Type B pancreatic cell (in vitro differentiated cells): ENCODE results near the gene TWIST2. TPM values are rescaled to one million over a fixed set of nuclear protein-coding genes. Genes with fewer than 3 reads are reported as not detected.

Experiments used
- DNase-seq: peaks from one replicate; pipeline ENCODE4 v3.0.0; 2021; ENCODE audit warnings: mixed read lengths; ENCODE audit not compliant: unreplicated experiment; ENCODE audit errors: extremely low spot score
- H3K27ac Mint-ChIP-seq: 2 replicates; pipeline ENCODE4 v1.8.0; 2021; ENCODE audit warnings: mild to moderate bottlenecking, mixed read lengths
- H3K27me3 Mint-ChIP-seq: 2 replicates; pipeline ENCODE4 v1.8.0; 2021; ENCODE audit warnings: mixed read lengths
- H3K36me3 Mint-ChIP-seq: 2 replicates; pipeline ENCODE4 v1.8.0; 2021; ENCODE audit warnings: mixed read lengths
- H3K4me1 Mint-ChIP-seq: one replicate; pipeline ENCODE4 v1.8.0; 2021; ENCODE audit warnings: mixed read lengths; ENCODE audit not compliant: unreplicated experiment
- H3K4me3 Mint-ChIP-seq: 2 replicates; pipeline ENCODE4 v1.8.0; 2021; ENCODE audit warnings: mild to moderate bottlenecking, mixed read lengths
- H3K9me3 Mint-ChIP-seq: 2 replicates; pipeline ENCODE4 v1.8.0; 2021; ENCODE audit warnings: mixed read lengths
- total RNA-seq: library from RNA; stranded (reverse); gene quantifications from 2 replicates; pipeline ENCODE4 v1.2.1, GENCODE V29; 2021; ENCODE audit warnings: low replicate concordance
- TF ChIP-seq, protein P1 (sequence below): fragments of 200-600 bp; sonication (generic); conservative IDR thresholded peaks from 2 replicates; pipeline ENCODE4 v1.5.0; 2021; ENCODE audit warnings: antibody characterized with exemption, mild to moderate bottlenecking

Gene TWIST2
- total RNA-seq, 1 donor from 2014 or later: 27.3 TPM

DNA sequence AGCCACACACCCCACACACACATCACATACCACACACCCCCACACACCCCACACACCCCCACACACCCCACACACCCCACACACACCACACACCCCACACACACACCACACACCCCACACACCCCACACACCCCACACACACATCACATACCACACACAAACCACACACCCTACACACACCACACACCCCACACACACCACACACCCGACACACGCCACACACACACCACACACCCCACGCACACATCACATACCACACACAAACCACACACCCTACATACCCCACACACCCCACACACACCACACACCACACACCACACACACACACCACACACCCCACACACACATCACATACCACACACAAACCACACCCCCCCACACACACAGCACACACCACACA is 22.4 kb downstream of the TWIST2 start:
- no peak overlapping the region for H3K27ac Mint-ChIP-seq
- DNase-seq: no peak
- H3K4me1 Mint-ChIP-seq: peaks cover 25% of the 10 kb centered on the region
- H3K4me3 Mint-ChIP-seq: no peak overlapping the region
- TF ChIP-seq, protein P1, sequence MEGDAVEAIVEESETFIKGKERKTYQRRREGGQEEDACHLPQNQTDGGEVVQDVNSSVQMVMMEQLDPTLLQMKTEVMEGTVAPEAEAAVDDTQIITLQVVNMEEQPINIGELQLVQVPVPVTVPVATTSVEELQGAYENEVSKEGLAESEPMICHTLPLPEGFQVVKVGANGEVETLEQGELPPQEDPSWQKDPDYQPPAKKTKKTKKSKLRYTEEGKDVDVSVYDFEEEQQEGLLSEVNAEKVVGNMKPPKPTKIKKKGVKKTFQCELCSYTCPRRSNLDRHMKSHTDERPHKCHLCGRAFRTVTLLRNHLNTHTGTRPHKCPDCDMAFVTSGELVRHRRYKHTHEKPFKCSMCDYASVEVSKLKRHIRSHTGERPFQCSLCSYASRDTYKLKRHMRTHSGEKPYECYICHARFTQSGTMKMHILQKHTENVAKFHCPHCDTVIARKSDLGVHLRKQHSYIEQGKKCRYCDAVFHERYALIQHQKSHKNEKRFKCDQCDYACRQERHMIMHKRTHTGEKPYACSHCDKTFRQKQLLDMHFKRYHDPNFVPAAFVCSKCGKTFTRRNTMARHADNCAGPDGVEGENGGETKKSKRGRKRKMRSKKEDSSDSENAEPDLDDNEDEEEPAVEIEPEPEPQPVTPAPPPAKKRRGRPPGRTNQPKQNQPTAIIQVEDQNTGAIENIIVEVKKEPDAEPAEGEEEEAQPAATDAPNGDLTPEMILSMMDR: no peak
- H3K27me3 Mint-ChIP-seq: peaks cover 13% of the 10 kb centered on the region
- no peaks in the 10 kb centered on the region for H3K9me3 Mint-ChIP-seq
- H3K36me3 Mint-ChIP-seq: peaks cover 8% of the 10 kb centered on the region

GRCh38 chr2:238872026-238872425 is 24.1 kb downstream of the TWIST2 start:
- no peaks in the 10 kb centered on the region for H3K9me3 Mint-ChIP-seq
- peaks cover 21% of the 10 kb centered on the region for H3K27me3 Mint-ChIP-seq
- peaks cover 19% of the 10 kb centered on the region for H3K4me1 Mint-ChIP-seq
- DNase-seq: no peak
- H3K4me3 Mint-ChIP-seq: no peak overlapping the region
- TF ChIP-seq, protein P1: no peak
- H3K27ac Mint-ChIP-seq: no peak overlapping the region
- H3K36me3 Mint-ChIP-seq: peaks cover 8% of the 10 kb centered on the region

DNA sequence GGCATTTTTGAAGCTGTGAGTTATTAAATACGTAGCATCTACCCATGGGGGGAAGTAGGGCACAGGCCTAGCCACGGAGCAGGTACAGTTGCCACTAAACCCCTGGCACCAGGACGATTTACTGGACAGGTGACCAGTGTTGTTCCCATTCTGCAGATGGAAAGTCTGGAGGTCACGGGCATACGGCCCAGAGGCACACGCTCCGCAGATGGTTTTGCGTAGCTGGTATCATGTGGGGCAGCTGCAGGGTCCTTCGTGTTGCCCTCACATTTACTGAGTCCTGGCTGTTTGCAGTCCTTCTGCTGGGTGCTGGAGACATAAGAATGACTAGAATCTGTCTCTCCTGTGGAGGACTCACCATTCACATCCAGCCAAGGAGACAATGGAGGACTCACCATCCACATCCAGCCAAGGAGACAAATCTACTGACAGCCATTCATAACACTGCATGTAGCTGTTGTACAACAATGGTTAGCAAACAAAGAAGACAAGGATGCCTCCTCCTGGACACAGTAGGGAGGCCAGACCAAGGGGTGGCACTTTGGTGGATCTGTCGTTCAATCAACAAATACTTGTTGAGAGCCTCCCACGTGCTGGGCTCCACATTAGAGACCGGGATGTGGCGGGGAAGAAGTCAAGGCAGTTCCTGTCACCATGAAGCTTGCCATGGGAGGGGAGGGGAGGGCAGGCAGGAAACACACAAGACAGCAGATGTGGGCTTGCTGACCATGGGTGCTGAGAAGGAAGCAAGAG is 24.9 kb downstream of the TWIST2 start:
- H3K36me3 Mint-ChIP-seq: peaks cover 8% of the 10 kb centered on the region
- no peak overlapping the region for H3K4me3 Mint-ChIP-seq
- no peak for DNase-seq
- H3K27ac Mint-ChIP-seq: no peak overlapping the region
- TF ChIP-seq, protein P1: no peak
- H3K27me3 Mint-ChIP-seq: peaks cover 16% of the 10 kb centered on the region
- H3K9me3 Mint-ChIP-seq: no peaks in the 10 kb centered on the region
- peaks cover 12% of the 10 kb centered on the region for H3K4me1 Mint-ChIP-seq

GRCh38 chr2:238873381-238873801 is 25.5 kb downstream of the TWIST2 start:
- no peak overlapping the region for H3K4me3 Mint-ChIP-seq
- no peak for DNase-seq
- peaks cover 14% of the 10 kb centered on the region for H3K4me1 Mint-ChIP-seq
- H3K36me3 Mint-ChIP-seq: peaks cover 8% of the 10 kb centered on the region
- TF ChIP-seq, protein P1: no peak
- peaks cover 16% of the 10 kb centered on the region for H3K27me3 Mint-ChIP-seq
- no peaks in the 10 kb centered on the region for H3K9me3 Mint-ChIP-seq
- no peak overlapping the region for H3K27ac Mint-ChIP-seq

DNA sequence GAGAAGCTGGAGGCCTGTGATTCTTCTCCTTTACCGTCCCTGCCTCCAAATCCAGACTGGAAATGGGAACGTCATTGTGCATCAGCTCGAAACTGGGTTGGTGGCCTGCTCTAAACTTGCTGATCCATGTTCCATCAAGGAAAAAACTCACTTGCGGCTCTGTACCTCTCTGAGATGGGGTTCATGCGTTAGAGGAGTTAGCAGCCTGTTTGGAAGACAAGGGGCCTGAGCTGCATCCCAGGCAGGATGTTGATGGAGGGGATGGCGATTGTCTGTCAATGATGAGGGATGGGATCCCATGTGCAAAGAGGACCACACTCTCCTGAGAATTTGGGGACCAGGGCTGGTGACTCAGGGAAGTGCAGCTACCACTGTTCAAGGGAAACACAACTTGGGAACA is 26.0 kb downstream of the TWIST2 start:
- DNase-seq: no peak
- peaks cover 17% of the 10 kb centered on the region for H3K4me1 Mint-ChIP-seq
- peaks cover 8% of the 10 kb centered on the region for H3K36me3 Mint-ChIP-seq
- H3K9me3 Mint-ChIP-seq: no peaks in the 10 kb centered on the region
- TF ChIP-seq, protein P1: no peak
- no peak overlapping the region for H3K27ac Mint-ChIP-seq
- H3K27me3 Mint-ChIP-seq: peaks cover 16% of the 10 kb centered on the region
- no peak overlapping the region for H3K4me3 Mint-ChIP-seq
